ENCODE results near the gene EID2. TPM values are rescaled to one million over a fixed set of nuclear protein-coding genes. Genes with fewer than 3 reads are reported as not detected.

EID2 gene
- total RNA-seq, 1 donor from 2014 or later, result 20.0 TPM

GRCh38 chr19:39498798-39499642, 40.9 kb downstream of the EID2 start, which contains the start of gene DLL3:
Gene DLL3, plus strand, starts transcription at chr19:39498947. Its CDS starts 28 bp downstream, at chr19:39498975.
- Histone ChIP-seq H3K4me1 (peaks cover 17% of the 10 kb centered on the region), H3K27ac (no peak within 1 kb of the TSS), H3K4me3 (peak within 1 kb of the TSS; percentile 56), H3K27me3 (peaks cover 77% of the 10 kb centered on the region), H3K4me2 (peak within 1 kb of the TSS; percentile 71), H3F3A (ENCODE audit: low read depth) (peaks cover 28% of the 10 kb centered on the region), H3K36me3 (no peaks in the 10 kb centered on the region), H3K9ac (no peak within 1 kb of the TSS), H3K9me3 (ENCODE audit: low read depth) (no peaks in the 10 kb centered on the region), H3K79me2 (ENCODE audit: low read depth) (no peaks in the 10 kb centered on the region), H2AFZ (replicated peaks) (peak within 1 kb of the TSS; percentile 89), H4K20me1 (ENCODE audit: low read depth) (no peaks in the 10 kb centered on the region)
- DNase-seq (ENCODE audit: low spot score), result peak; percentile 62
- peak within 1 kb of the TSS; percentile 86 for H3K4me3 Mint-ChIP-seq
- peaks cover 4% of the 10 kb centered on the region for H3K9me3 Mint-ChIP-seq
- peak within 1 kb of the TSS; percentile 31 for H3K27ac Mint-ChIP-seq
- H3K27me3 Mint-ChIP-seq (ENCODE audit: insufficient read depth, low read depth), result peaks cover 34% of the 10 kb centered on the region
- H3K4me1 Mint-ChIP-seq, result peaks cover 27% of the 10 kb centered on the region
- TF ChIP-seq CTCF (IDR thresholded peaks at IDR 0.05), result no peak
- TF ChIP-seq EZH2phosphoT487 (IDR thresholded peaks at IDR 0.05), result peak; percentile 68
- peak; percentile 84 for TF ChIP-seq EZH2 (IDR thresholded peaks at IDR 0.05)
- no peaks in the 10 kb centered on the region for H3K36me3 Mint-ChIP-seq

DNA sequence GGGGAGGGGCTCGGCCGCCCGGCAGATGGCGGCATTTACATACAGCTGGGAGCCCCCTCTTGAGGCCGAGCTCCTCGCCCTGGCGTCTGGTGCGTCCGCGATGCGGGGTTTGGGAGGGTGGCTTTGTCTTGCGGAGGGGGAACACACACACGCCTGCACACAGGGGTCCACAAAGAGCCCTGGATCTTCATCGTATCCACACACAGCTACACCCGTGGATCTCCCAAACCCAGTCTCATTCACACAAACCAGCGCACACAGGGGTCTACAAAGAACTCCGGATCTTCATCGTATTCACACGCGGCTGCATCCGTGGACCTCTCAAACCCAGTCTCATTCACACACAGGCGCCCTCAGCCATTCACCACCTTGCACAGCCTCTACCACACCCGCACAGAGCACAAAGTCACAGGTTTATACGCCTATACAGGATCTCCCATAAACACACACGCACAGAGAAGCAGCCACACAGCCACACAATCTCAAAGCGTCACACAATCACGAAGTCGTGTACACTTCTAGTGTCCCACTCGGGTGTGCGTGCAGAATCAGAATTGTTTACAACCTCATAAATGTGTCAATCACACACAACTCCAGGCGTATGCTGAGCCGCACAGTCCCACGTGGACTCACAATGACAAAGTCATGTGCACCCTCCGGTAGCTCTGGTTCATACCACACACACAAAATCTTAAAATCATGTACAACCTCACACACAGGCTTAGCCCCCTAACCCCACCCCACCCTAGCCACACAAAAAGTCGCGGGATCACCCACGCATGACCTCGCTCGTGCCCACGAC, 41.8 kb downstream of the EID2 start:
- H3K4me1 ChIP-seq, result peaks cover 17% of the 10 kb centered on the region
- peak overlapping the region; percentile 71 for H3K4me2 ChIP-seq
- H2AFZ ChIP-seq (replicated peaks), result peak overlapping the region; percentile 83
- H3K27me3 ChIP-seq, result peaks cover 69% of the 10 kb centered on the region
- no peaks in the 10 kb centered on the region for H3K79me2 ChIP-seq (ENCODE audit: low read depth)
- H3K9me3 Mint-ChIP-seq, result peaks cover under 1% of the 10 kb centered on the region
- peak overlapping the region; percentile 81 for H3K4me3 Mint-ChIP-seq
- peak overlapping the region; percentile 56 for H3K4me3 ChIP-seq
- no peak overlapping the region for H3K9ac ChIP-seq
- peaks cover 32% of the 10 kb centered on the region for H3K27me3 Mint-ChIP-seq (ENCODE audit: insufficient read depth, low read depth)
- no peaks in the 10 kb centered on the region for H3K36me3 ChIP-seq
- peaks cover 28% of the 10 kb centered on the region for H3F3A ChIP-seq (ENCODE audit: low read depth)
- no peaks in the 10 kb centered on the region for H4K20me1 ChIP-seq (ENCODE audit: low read depth)
- no peaks in the 10 kb centered on the region for H3K36me3 Mint-ChIP-seq
- peak overlapping the region; percentile 20 for H3K27ac Mint-ChIP-seq
- H3K4me1 Mint-ChIP-seq, result peaks cover 22% of the 10 kb centered on the region
- peak; percentile 57 for TF ChIP-seq CTCF (IDR thresholded peaks at IDR 0.05)
- no peak for TF ChIP-seq EZH2 (IDR thresholded peaks at IDR 0.05)
- peak; percentile 89 for DNase-seq (ENCODE audit: low spot score)
- H3K27ac ChIP-seq, result no peak overlapping the region
- H3K9me3 ChIP-seq (ENCODE audit: low read depth), result no peaks in the 10 kb centered on the region

DNA sequence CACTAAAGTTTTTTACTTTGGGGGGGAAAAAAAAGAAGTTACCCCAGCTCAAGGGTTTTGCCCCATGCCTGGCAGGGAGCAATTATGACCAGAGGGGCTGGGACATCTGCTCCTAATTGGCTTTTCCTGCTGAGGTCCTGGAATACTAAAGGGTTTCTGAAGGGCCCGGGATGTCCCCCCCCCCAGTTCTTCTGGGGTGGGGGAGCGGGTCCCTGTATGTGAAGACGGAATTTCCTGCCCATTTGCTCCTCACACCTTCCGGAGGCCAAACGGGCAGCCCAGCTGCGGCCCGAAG, 42.3 kb downstream of the EID2 start:
- Histone ChIP-seq H3K4me3 (peak overlapping the region; percentile 56), H3K4me2 (peak overlapping the region; percentile 71), H3K27me3 (peaks cover 63% of the 10 kb centered on the region), H3F3A (ENCODE audit: low read depth) (peaks cover 32% of the 10 kb centered on the region), H2AFZ (replicated peaks) (peak overlapping the region; percentile 83), H3K79me2 (ENCODE audit: low read depth) (no peaks in the 10 kb centered on the region), H3K4me1 (peaks cover 17% of the 10 kb centered on the region), H4K20me1 (ENCODE audit: low read depth) (no peaks in the 10 kb centered on the region), H3K9me3 (ENCODE audit: low read depth) (no peaks in the 10 kb centered on the region), H3K36me3 (no peaks in the 10 kb centered on the region), H3K27ac (no peak overlapping the region), H3K9ac (no peak overlapping the region)
- Mint-ChIP-seq H3K4me1 (peaks cover 20% of the 10 kb centered on the region), H3K36me3 (peaks cover 2% of the 10 kb centered on the region), H3K4me3 (peak overlapping the region; percentile 81), H3K27me3 (ENCODE audit: insufficient read depth, low read depth) (peaks cover 32% of the 10 kb centered on the region), H3K27ac (no peak overlapping the region), H3K9me3 (no peaks in the 10 kb centered on the region)
- DNase-seq (ENCODE audit: low spot score), result no peak
- no peak for TF ChIP-seq EZH2phosphoT487 (IDR thresholded peaks at IDR 0.05)
- TF ChIP-seq EZH2 (IDR thresholded peaks at IDR 0.05), result no peak
- TF ChIP-seq CTCF (IDR thresholded peaks at IDR 0.05), result no peak
